Dendritic cell treated with granulocyte-macrophage colony-stimulating factor and Interleukin-4, amounts not matched to agents 40 ng/mL and 50 ng/mL, for 4 days (primary cell): ENCODE measurements around the gene EEFSEC.

Experiments
- H3K27ac Mint-ChIP-seq: one replicate; pipeline ENCODE4 v1.8.0; 2022; ENCODE audit warnings: mild to moderate bottlenecking, mixed read lengths
- H3K27me3 Mint-ChIP-seq: one replicate; pipeline ENCODE4 v1.8.0; 2022; ENCODE audit warnings: mild to moderate bottlenecking, mixed read lengths
- H3K36me3 Mint-ChIP-seq: one replicate; pipeline ENCODE4 v1.8.0; 2022; ENCODE audit warnings: low read depth, mixed read lengths
- H3K4me1 Mint-ChIP-seq: one replicate; pipeline ENCODE4 v1.8.0; 2022; ENCODE audit warnings: low read depth, mixed read lengths
- H3K4me3 Mint-ChIP-seq: one replicate; pipeline ENCODE4 v1.8.0; 2022; ENCODE audit warnings: mild to moderate bottlenecking, moderate library complexity, mixed read lengths
- H3K9me3 Mint-ChIP-seq: one replicate; pipeline ENCODE4 v1.8.0; 2022; ENCODE audit warnings: mixed read lengths
- intact Hi-C: fragments of 100-400 bp; cut with micrococcal nuclease; formaldehyde crosslinking; loops from one replicate; pipeline ENCODE4 v1.15.0; 2022

The EEFSEC gene

DNA sequence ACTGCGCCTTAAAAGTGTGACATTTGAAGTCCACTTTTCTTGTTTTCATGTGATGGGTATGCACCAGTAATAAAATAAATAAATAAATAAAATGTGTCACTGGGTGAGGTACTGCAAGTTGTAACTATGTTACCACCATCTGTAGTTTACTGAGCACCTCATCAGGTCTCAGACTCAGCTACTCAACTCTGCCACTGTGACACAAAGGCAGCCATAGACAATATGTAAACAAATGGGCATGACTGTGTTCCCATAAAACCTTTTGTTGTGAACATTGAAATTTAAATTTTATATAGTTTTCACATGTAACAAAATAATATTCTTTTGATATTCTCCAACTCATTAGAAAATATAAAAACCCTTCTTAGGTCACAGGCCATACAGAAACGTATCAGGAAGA is 193.3 kb downstream of the EEFSEC start:
- H3K4me1 Mint-ChIP-seq = peaks cover 6% of the 10 kb centered on the region
- no peak overlapping the region for H3K27ac Mint-ChIP-seq
- intact Hi-C loops = no loop called here
- H3K36me3 Mint-ChIP-seq = peaks cover 53% of the 10 kb centered on the region
- no peaks in the 10 kb centered on the region for H3K27me3 Mint-ChIP-seq
- no peak overlapping the region for H3K4me3 Mint-ChIP-seq
- H3K9me3 Mint-ChIP-seq = no peaks in the 10 kb centered on the region

- Mint-ChIP-seq H3K4me1 (peaks cover 6% of the 10 kb centered on the region), H3K36me3 (peaks cover 53% of the 10 kb centered on the region), H3K9me3 (no peaks in the 10 kb centered on the region), H3K27ac (no peak overlapping the region), H3K4me3 (no peak overlapping the region), H3K27me3 (no peaks in the 10 kb centered on the region)
- intact Hi-C loops = no loop called here
These were observed 194.0 kb downstream of the EEFSEC start for GRCh38 chr3:128347282-128347681.

- H3K27me3 Mint-ChIP-seq = no peaks in the 10 kb centered on the region
- intact Hi-C loops = no loop called here
- H3K27ac Mint-ChIP-seq = no peak overlapping the region
- peaks cover 6% of the 10 kb centered on the region for H3K4me1 Mint-ChIP-seq
- no peaks in the 10 kb centered on the region for H3K9me3 Mint-ChIP-seq
- no peak overlapping the region for H3K4me3 Mint-ChIP-seq
- peaks cover 45% of the 10 kb centered on the region for H3K36me3 Mint-ChIP-seq
These were observed 194.8 kb downstream of the EEFSEC start for GRCh38 chr3:128348075-128348474.

DNA sequence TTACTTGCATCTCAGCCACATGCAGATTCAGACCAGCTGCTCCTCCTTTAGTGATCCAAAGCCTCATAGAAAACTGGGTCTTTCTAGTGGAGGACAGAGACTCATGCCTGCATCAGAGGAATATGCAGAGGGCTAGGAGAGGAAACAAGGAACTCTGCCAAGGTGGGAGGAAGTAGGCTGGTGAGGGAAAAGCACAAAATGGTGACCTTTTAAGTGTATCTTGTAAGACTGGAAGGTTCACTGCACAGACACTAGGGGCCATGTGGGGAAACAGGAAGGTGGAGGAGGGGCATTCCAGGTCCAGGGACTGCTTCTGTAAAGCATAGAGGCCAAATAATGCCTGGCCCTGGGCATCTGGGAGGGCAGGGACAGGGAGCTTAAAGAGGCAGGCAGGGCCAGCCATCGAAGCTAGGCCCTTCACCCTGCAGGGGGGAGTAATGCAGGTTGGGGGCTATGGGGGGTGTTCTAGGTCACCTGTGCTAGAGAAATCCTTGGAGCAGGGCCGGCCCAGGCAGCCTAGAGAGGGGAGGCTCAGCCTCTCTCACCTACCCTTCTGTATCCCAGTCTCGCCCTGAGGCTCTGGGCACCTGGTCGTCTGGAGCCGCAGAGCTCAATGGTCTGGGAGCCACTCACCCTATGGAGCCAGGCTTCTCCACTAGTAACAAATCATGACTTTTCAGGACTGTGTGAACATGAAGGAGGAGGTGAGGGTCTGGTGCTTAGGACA is 195.7 kb downstream of the EEFSEC start:
- Mint-ChIP-seq H3K27ac (peak overlapping the region; percentile 37), H3K4me3 (no peak overlapping the region)

GRCh38 chr3:128349963-128350599 is 196.8 kb downstream of the EEFSEC start:
- Mint-ChIP-seq H3K27ac (no peak overlapping the region), H3K36me3 (peaks cover 50% of the 10 kb centered on the region), H3K9me3 (no peaks in the 10 kb centered on the region), H3K4me1 (peaks cover 6% of the 10 kb centered on the region), H3K4me3 (no peak overlapping the region), H3K27me3 (no peaks in the 10 kb centered on the region)
- intact Hi-C loops = no loop called here

More for the DNA sequence above, 195.7 kb downstream of the EEFSEC start:
- H3K4me1 Mint-ChIP-seq = peaks cover 6% of the 10 kb centered on the region
- peaks cover 44% of the 10 kb centered on the region for H3K36me3 Mint-ChIP-seq
- intact Hi-C loops = no loop called here
- no peaks in the 10 kb centered on the region for H3K27me3 Mint-ChIP-seq
- no peaks in the 10 kb centered on the region for H3K9me3 Mint-ChIP-seq

DNA sequence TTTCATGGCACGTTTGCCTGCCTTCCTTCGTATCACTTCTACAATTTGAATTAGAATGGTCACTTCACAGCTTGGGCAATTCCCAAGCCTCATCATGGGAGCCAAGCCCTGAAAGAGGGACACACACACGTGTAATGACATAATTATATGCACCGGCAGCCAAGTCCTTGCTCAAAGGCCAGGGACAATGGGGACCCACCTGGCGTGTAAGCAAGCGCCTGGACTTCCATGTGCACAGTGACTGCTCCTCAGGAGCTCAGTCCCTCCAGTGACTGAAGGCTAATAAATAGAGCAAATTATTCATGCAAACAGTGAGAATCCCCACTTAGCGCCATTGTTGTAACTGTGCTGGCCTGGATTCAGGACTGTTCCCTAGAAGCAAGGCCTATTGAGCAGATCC is 198.3 kb downstream of the EEFSEC start:
- Mint-ChIP-seq H3K9me3 (no peaks in the 10 kb centered on the region), H3K4me1 (peaks cover 6% of the 10 kb centered on the region), H3K36me3 (peaks cover 58% of the 10 kb centered on the region), H3K27ac (no peak overlapping the region), H3K27me3 (no peaks in the 10 kb centered on the region), H3K4me3 (no peak overlapping the region)
- intact Hi-C loops = no loop called here

- Mint-ChIP-seq H3K27me3 (no peaks in the 10 kb centered on the region), H3K4me3 (no peak overlapping the region), H3K4me1 (peaks cover 6% of the 10 kb centered on the region), H3K27ac (no peak overlapping the region), H3K36me3 (peaks cover 66% of the 10 kb centered on the region), H3K9me3 (no peaks in the 10 kb centered on the region)
- intact Hi-C loops = no loop called here
These were observed 199.0 kb downstream of the EEFSEC start for GRCh38 chr3:128352326-128352725.

DNA sequence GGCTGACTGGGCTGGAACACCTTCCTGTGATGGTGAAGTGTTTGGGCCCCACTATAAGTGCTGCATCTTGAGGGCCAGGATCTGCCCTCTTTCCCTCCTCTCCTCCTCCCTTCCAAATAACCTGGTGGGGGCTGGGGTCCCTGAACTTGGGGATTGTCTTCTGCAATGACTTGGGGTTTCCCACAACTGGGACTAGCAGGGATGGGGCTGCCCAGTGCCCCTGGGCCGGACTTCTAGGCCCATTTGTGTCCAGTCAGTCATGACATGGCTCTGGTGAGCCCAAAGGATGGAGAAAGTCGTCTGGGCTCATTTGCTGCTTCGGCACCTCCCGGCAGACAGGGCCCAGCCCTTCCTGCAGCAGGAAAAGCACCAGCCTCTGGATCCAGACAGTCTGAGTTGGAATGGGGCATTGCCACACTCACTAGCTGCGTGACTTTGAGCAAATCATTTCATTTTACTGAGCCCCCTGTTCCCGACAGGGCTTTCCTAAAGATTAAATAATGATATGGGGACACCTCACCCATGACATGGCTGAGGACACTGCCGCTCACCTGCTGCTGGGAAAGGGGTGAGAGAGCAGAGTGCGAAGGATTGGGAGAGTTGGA is 200.2 kb downstream of the EEFSEC start:
- Mint-ChIP-seq H3K27me3 (no peaks in the 10 kb centered on the region), H3K4me3 (no peak overlapping the region), H3K36me3 (peaks cover 77% of the 10 kb centered on the region), H3K27ac (no peak overlapping the region), H3K4me1 (peaks cover 6% of the 10 kb centered on the region), H3K9me3 (no peaks in the 10 kb centered on the region)
- intact Hi-C loops = no loop called here

GRCh38 chr3:128353991-128354687 is 200.9 kb downstream of the EEFSEC start:
- intact Hi-C loops = no loop called here
- Mint-ChIP-seq H3K4me3 (no peak overlapping the region), H3K27me3 (no peaks in the 10 kb centered on the region), H3K27ac (no peak overlapping the region), H3K9me3 (no peaks in the 10 kb centered on the region), H3K36me3 (peaks cover 78% of the 10 kb centered on the region), H3K4me1 (no peaks in the 10 kb centered on the region)

DNA sequence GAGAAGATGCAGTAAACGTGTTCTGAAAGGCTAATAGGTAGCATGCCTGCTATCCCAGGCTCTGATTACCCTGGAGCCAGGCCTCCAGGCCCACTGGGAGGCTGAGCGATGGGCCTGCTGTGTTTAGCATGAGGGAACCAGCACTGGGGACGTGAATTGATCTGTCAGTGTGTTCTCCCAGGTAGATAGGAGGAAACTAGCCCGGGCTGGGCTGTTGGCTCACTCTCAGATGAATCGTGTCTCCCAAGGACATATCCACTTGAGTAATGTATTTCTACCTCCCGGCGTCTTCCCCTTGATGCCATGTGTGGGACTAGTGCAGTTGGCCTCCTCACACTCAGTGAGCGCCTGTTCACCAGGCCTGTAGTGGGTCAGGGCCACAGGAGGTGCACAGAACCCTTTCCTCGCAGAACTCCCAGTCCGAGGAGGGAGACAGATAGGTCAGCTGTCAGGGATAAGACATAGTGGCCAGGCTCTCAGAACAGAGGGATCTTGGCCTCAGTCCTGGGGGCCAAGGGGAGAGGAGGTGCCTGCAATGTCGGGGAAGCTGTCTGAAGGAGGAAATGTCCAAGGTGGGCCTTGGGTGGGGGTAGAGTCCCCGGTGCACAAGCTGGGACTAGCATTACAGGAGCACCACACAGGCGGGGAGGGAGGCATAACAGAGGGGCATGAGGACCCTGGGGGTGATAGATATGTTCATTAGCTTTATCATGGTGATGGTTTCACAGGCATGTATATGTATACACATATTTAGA is 201.7 kb downstream of the EEFSEC start:
- intact Hi-C loops = no loop called here
- H3K4me3 Mint-ChIP-seq = no peak overlapping the region

DNA sequence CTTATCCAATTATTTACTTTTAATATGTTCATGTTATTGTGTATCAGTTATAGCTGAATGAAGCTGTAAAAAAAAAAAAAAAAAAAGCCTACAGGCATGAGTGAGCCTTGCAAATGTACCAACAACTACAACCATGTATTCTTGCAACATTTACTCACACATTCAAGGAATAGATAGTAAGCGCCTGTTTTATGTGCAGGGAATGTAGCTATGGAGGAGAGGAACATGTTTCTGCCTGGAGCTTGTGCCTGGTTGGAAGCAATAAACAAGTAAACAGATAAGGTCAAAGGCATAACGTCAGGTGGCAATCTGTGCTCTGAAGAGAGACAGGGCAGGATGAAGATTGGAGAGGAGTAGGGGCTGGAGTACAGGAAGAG is 202.2 kb downstream of the EEFSEC start:
- Mint-ChIP-seq H3K27me3 (no peaks in the 10 kb centered on the region), H3K9me3 (no peaks in the 10 kb centered on the region), H3K27ac (no peak overlapping the region), H3K36me3 (peaks cover 78% of the 10 kb centered on the region), H3K4me3 (no peak overlapping the region), H3K4me1 (no peaks in the 10 kb centered on the region)
- intact Hi-C loops = no loop called here

More for the DNA sequence above, 201.7 kb downstream of the EEFSEC start:
- no peak overlapping the region for H3K27ac Mint-ChIP-seq
- H3K9me3 Mint-ChIP-seq = no peaks in the 10 kb centered on the region
- no peaks in the 10 kb centered on the region for H3K27me3 Mint-ChIP-seq
- no peaks in the 10 kb centered on the region for H3K4me1 Mint-ChIP-seq
- peaks cover 78% of the 10 kb centered on the region for H3K36me3 Mint-ChIP-seq

DNA sequence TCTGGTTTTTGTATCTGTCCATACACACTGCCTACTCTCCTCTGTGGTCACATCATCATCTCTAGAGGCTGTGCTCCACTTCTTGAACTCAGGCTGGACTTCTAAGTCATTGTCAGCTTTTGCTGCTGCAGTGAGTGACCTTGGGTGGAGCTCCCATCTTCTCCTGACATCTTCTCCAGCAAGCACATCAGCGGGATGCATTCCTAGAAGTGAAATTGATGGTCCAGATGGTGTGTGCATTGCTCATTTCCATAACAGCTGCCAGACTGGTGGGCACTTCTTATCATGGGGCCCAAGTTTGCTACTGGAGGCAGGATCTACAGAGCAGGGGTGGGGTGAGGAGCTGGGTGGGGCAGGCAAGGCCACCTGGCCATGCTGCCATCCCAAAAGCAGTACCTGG is 203.5 kb downstream of the EEFSEC start:
- Mint-ChIP-seq H3K9me3 (no peaks in the 10 kb centered on the region), H3K27ac (no peak overlapping the region), H3K27me3 (no peaks in the 10 kb centered on the region), H3K4me1 (no peaks in the 10 kb centered on the region), H3K36me3 (peaks cover 78% of the 10 kb centered on the region), H3K4me3 (no peak overlapping the region)
- intact Hi-C loops = no loop called here

DNA sequence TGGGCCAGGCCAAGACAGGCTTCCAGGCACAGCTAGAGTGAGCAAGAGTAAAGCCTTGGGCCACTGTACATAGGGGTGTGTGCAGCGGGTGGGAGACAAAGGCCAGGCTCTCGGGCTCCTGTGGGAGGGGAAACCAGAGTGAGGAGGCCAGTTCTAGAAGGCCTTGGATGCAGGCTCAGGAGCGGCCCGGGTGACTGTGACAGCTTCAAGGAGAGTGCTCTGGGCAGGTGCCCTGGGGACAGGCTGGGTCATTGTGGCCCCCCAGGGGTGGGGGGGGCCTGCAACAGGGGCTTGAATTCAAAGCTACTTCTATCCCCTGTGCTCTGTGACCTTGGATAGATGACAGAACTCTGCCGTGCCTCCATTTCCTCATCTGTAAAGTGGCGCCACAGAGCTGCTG is 204.3 kb downstream of the EEFSEC start:
- no peaks in the 10 kb centered on the region for H3K4me1 Mint-ChIP-seq
- no peak overlapping the region for H3K27ac Mint-ChIP-seq
- intact Hi-C loops = no loop called here
- no peaks in the 10 kb centered on the region for H3K9me3 Mint-ChIP-seq
- peaks cover 80% of the 10 kb centered on the region for H3K36me3 Mint-ChIP-seq
- no peak overlapping the region for H3K4me3 Mint-ChIP-seq
- H3K27me3 Mint-ChIP-seq = no peaks in the 10 kb centered on the region
